ENCODE data around the gene VSNL1.
A peak's percentile ranks its signal among the peaks of the same experiment; 100 is the strongest.

VSNL1 gene

GRCh38 chr2:17646081-17646554 is 105.6 kb downstream of the VSNL1 start:
- peak; percentile 77 for DNase-seq (ENCODE audit: low spot score)

GRCh38 chr2:17646838-17647701 is 106.6 kb downstream of the VSNL1 start:
- no peak for DNase-seq (ENCODE audit: low spot score)

DNA sequence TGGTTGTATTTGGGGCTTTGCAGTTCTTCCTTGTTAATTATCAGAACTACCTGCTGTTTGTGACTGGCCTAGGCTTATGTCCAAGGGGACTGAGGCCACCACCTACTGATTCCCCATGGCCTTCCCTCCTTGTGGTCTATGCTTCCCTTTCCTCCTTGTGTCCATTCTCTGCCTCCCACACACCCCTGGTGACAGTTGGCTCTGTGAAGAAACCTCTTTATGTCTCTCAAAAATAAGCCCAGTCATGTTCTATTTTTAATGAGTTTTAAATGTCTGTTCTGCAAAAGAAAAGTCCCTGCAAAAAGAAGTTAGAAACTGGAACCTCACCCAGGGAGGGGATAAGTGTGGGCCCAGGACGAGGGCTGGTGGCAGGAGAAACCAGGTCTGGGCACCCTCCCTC is 108.1 kb downstream of the VSNL1 start:
- no peak for DNase-seq (ENCODE audit: low spot score)

GRCh38 chr2:17649026-17649425 is 108.5 kb downstream of the VSNL1 start:
- no peak for DNase-seq (ENCODE audit: low spot score)

- no peak for DNase-seq (ENCODE audit: low spot score)
Observed at GRCh38 chr2:17652681-17653394, 112.3 kb downstream of the VSNL1 start.

- DNase-seq (ENCODE audit: low spot score), result no peak
Observed at GRCh38 chr2:17657759-17658158, 117.3 kb downstream of the VSNL1 start.

GRCh38 chr2:17658251-17658843 is 117.9 kb downstream of the VSNL1 start:
- DNase-seq (ENCODE audit: low spot score), result no peak

DNA sequence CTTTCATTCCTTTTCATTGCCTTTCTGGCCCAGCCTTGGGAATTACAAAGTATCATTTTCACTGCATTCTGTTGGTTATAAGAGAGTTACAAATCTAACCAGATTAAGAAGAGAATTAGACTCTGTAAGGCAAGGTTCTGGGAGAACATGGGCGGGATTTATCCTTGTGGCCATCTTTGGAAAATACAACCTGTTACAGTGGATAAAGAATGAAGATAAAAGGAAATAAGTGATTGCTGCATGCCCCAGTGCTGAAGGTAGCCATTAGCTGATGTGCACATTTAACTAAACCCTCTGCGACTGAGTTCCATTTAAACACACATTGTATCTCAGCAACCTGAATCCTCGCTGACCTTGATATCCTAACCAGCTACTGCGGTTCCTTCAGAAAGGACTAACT is 119.7 kb downstream of the VSNL1 start:
- no peak for DNase-seq (ENCODE audit: low spot score)

GRCh38 chr2:17661460-17661859 is 121.0 kb downstream of the VSNL1 start:
- DNase-seq (ENCODE audit: low spot score), result no peak

DNA sequence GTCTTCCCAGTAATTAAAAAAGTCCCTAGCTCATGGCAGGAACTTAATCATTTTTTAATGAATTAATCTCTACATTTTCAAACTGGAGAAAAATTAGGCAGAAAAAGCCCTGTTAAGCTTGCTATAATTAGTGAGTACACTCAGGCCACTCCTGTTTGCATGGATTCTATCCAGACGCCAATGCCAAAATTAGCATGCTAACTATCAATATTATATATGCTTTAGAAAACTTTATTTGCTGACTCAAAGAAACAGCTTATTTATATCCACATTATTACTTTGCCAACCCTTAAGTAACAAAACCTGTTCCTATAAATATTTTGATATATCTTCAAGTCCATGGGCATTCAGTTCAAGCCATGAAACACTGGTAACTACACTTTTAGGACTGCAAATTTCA is 122.2 kb downstream of the VSNL1 start:
- no peak for DNase-seq (ENCODE audit: low spot score)

GRCh38 chr2:17664534-17664933 is 124.0 kb downstream of the VSNL1 start:
- DNase-seq (ENCODE audit: low spot score), result no peak

- no peak for DNase-seq (ENCODE audit: low spot score)
Observed at GRCh38 chr2:17667898-17668297, 127.4 kb downstream of the VSNL1 start.

- no peak for DNase-seq (ENCODE audit: low spot score)
Observed at GRCh38 chr2:17672583-17673317, 132.3 kb downstream of the VSNL1 start.

DNA sequence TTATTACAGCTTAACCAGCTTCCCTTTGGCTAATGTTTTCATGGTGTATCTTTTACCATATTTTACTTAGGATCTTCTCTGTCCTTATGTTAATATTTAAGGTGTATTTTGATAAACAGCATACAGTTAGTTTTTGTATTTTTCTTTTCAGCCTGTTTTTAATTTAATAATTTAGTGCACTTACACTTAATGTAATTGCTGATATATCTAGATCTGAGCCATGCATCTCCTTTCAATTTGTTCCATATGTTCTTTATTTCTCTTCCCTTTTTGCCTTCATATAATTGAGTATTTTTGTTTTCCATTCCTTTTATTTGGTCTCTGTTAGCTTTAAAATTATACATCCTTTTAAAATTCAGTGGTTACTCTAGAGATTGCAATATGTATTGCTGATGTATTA is 134.3 kb downstream of the VSNL1 start:
- DNase-seq (ENCODE audit: low spot score), result no peak

GRCh38 chr2:17680119-17680518 is 139.6 kb downstream of the VSNL1 start:
- DNase-seq (ENCODE audit: low spot score), result no peak

DNA sequence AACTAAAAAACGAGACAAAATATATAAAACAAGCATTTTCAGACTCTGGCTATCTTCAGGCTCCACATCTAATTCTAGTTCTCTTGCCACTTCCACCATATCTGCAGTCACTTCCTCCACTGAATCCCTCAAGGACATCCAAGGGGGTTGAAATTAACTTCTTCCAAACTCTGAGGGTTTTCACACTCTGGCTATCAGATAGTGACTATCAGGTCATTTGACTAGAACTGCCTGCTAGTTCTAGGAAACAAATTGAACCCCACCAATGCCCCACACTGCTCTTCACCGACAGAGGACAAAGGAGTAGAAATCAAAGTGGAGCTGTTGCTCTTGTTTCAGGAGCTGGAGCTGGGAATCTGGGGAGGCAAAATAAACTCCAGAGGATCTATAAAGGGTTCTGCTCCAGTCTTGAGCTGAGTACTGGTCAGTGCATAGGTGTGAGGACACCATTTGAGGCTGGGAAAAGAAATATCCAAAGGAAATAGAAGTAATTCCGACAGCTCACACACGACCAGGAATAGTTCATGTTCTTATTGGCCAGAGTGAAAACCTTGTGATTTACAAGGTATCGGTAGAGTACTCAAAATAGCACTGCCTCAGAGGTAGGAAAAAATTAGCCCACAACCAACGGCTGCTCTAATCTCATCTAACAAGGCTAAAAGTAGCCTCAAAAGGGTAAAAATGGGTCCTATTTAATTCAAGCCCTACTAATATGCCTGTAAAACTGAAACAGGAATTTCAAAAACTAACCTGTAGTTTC is 141.8 kb downstream of the VSNL1 start:
- DNase-seq (ENCODE audit: low spot score), result no peak

- no peak for DNase-seq (ENCODE audit: low spot score)
Observed at GRCh38 chr2:17683981-17684380, 143.5 kb downstream of the VSNL1 start.

- no peak for DNase-seq (ENCODE audit: low spot score)
Observed at GRCh38 chr2:17688600-17688999, 148.1 kb downstream of the VSNL1 start.

- no peak for DNase-seq (ENCODE audit: low spot score)
Observed at GRCh38 chr2:17689010-17689409, 148.5 kb downstream of the VSNL1 start.

GRCh38 chr2:17690776-17691175 is 150.3 kb downstream of the VSNL1 start:
- no peak for DNase-seq (ENCODE audit: low spot score)

All from Ammon's horn (tissue), 1 donor.